ENCODE data around the gene MS4A10. TPM values are rescaled to one million over a fixed set of nuclear protein-coding genes. Genes with fewer than 3 reads are reported as not detected.

MS4A10 gene
- total and polyA plus RNA-seq, 2 experiments from 2014 or later: not detected

DNA sequence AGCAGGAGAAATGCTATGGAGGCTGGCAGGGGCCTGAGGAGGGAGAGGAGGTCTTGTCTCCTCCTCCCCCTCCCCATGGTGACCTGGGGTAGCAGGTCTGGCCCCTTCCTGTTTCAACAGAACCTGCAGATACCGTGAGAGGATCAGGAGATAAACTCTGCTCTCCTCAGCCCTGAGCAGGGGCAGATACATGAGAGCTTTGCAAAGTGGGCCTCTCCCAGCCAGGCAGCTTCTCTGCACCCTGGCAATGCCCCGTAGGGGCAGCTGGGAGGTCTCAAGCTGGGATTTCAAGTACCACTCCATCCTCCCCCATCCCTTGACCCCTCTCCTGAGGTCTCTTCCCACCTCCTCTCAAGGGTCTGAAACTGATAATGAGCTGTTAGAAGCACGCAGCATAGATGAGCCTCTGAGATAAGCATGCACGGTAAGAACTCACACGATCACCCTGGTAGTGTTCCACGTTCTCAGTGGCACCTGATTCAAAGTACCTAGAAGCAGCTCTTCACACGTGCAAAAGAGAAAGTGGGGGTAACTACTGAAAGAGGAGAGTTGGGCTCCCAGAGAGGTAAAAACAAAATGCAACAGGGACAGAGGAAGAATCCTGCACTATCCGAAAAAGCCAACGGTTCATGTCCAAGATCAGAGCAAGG, 51.9 kb downstream of the MS4A10 start:
- TF ChIP-seq, protein P1, sequence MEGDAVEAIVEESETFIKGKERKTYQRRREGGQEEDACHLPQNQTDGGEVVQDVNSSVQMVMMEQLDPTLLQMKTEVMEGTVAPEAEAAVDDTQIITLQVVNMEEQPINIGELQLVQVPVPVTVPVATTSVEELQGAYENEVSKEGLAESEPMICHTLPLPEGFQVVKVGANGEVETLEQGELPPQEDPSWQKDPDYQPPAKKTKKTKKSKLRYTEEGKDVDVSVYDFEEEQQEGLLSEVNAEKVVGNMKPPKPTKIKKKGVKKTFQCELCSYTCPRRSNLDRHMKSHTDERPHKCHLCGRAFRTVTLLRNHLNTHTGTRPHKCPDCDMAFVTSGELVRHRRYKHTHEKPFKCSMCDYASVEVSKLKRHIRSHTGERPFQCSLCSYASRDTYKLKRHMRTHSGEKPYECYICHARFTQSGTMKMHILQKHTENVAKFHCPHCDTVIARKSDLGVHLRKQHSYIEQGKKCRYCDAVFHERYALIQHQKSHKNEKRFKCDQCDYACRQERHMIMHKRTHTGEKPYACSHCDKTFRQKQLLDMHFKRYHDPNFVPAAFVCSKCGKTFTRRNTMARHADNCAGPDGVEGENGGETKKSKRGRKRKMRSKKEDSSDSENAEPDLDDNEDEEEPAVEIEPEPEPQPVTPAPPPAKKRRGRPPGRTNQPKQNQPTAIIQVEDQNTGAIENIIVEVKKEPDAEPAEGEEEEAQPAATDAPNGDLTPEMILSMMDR (IDR thresholded peaks at IDR 0.05; ENCODE audit: low read depth, low read length): no peak
- Histone ChIP-seq H3K4me3 (no peak overlapping the region), H3K4me1 (ENCODE audit: low read depth) (peaks cover 9% of the 10 kb centered on the region), H3K9me3 (ENCODE audit: low read depth) (no peaks in the 10 kb centered on the region), H3K36me3 (no peaks in the 10 kb centered on the region), H3K27ac (no peak overlapping the region), H3K27me3 (peaks cover 33% of the 10 kb centered on the region)
- DNase-seq (ENCODE audit: low read depth in 1 of 2, low spot score in 1 of 2): peak in 1 of 2 donors; percentile 13

DNA sequence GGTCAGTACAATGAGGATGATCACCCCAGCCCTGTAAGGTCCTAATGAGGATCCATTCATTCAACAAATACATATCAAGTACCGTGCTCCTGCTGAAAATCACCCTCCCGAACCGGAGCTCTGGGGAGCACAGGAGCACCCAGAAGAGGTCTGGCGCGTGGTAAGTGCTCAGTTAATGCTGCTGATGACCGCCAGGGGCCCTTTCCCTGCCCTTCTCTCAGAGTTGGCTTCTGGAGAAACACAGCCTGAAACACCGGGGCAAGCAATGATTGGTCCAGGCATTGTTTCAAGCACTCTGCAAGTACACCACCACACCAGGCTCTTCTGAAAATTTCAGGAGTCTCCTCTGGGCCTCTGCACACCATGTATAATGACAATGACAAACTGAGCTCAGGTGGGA, 53.0 kb downstream of the MS4A10 start:
- H3K27me3 ChIP-seq: peaks cover 22% of the 10 kb centered on the region
- H3K27ac ChIP-seq: no peak overlapping the region
- peaks cover 9% of the 10 kb centered on the region for H3K4me1 ChIP-seq (ENCODE audit: low read depth)
- peak; percentile 23 to 53 for DNase-seq (ENCODE audit: low read depth in 1 of 2, low spot score in 1 of 2)
- TF ChIP-seq, protein P1 (IDR thresholded peaks at IDR 0.05; ENCODE audit: low read depth, low read length): peak; percentile 52
- H3K4me3 ChIP-seq: no peak overlapping the region
- H3K36me3 ChIP-seq: no peaks in the 10 kb centered on the region
- no peaks in the 10 kb centered on the region for H3K9me3 ChIP-seq (ENCODE audit: low read depth)

DNA sequence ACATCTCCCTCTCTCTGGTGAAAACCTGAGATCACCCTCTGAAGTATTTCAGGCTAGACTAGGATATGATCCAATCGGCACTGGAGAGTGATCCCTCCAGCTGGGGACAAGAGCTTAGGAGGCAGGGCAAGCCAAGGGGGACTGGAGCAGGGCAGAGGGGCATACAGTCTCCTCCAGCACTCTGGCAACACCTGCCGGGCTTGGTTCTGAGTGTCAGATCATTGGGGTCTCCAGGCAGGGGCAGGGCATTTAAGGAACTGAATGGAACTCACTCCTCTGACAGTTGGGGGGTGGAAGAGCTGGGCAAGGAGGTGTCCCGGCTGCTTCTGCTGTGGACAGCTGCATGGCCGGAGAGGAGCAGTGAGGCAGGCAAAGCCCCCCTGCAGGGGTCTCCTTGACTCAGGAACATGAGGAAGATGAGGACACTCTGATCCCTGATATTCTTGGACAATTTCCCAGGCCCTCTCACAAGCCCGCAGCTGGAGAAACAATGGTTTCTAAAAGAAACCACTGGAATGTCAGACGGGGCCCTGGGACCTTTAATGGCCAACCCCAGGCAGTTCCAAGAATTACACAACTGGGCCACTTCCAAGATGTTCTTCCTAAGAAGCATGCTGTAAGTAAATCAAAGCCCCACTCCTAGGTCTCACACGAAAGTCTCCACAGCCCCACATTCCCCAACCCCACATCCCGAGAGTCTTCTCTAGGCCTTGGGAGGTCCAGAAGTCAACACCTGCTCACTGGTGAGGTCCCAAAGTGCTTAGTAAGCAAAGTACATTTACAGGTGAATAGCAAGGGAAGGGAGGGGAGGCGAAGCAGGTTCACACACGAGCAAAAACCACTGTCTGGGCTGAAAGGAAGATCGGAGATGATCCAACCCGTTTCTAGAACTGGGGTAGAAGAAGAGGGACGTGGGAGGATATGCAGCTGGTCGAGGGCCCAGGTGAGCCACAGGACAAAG, 55.6 kb downstream of the MS4A10 start:
- Histone ChIP-seq H3K4me3 (no peak overlapping the region), H3K36me3 (no peaks in the 10 kb centered on the region), H3K4me1 (ENCODE audit: low read depth) (peaks cover 13% of the 10 kb centered on the region), H3K27me3 (no peaks in the 10 kb centered on the region), H3K9me3 (ENCODE audit: low read depth) (no peaks in the 10 kb centered on the region), H3K27ac (no peak overlapping the region)
- peak in 1 of 2 donors; percentile 97 for DNase-seq (ENCODE audit: low read depth in 1 of 2, low spot score in 1 of 2)
- TF ChIP-seq, protein P1 (IDR thresholded peaks at IDR 0.05; ENCODE audit: low read depth, low read length): no peak

DNA sequence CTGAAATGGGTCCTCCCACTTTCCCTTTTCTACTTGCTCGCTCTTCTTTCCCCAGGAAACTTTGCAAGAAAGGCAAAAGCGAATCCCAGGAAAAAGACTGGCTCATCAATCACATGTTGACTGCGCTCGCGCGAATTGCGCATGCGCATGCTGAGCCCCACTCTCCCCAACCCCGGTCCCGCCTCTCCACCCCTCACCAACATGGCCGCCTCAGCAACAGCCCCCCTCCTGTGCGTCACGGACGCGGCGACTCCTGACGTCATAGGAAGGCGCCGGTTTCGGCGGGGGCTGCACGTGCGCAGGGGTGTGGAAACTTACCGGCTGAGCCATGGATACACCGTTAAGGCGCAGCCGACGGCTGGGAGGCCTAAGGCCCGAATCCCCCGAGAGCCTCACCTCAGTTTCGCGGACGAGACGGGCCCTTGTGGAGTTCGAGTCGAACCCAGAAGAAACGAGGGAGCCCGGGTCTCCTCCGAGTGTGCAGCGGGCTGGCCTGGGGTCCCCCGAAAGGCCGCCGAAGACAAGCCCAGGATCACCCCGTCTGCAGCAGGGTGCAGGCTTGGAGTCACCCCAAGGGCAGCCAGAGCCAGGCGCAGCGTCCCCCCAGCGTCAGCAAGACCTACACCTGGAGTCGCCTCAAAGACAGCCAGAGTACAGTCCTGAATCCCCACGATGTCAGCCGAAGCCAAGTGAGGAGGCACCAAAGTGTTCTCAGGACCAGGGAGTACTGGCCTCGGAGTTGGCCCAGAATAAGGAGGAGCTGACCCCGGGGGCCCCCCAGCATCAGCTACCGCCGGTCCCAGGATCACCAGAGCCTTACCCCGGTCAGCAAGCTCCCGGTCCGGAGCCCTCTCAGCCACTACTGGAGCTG, 56.9 kb downstream of the MS4A10 start, which contains the start of gene CCDC86:
TSS of gene CCDC86 (plus strand) at position 317 of the 871 bp plus-strand sequence. CDS start at position 329, 12 bp downstream.
- H3K27me3 ChIP-seq: no peaks in the 10 kb centered on the region
- no peak within 1 kb of the TSS for H3K27ac ChIP-seq
- H3K4me1 ChIP-seq (ENCODE audit: low read depth): peaks cover 8% of the 10 kb centered on the region
- peak; percentile 93 to 98 for DNase-seq (ENCODE audit: low read depth in 1 of 2, low spot score in 1 of 2)
- H3K9me3 ChIP-seq (ENCODE audit: low read depth): no peaks in the 10 kb centered on the region
- no peaks in the 10 kb centered on the region for H3K36me3 ChIP-seq
- H3K4me3 ChIP-seq: peak within 1 kb of the TSS; percentile 88
- TF ChIP-seq, protein P1 (IDR thresholded peaks at IDR 0.05; ENCODE audit: low read depth, low read length): no peak

All from cardiac muscle cell (in vitro differentiated cells and primary cell).